ENCODE results near the gene RSPH6A. TPM values are rescaled to one million over a fixed set of nuclear protein-coding genes. Genes with fewer than 3 reads are reported as not detected.
A peak's percentile ranks its signal among the peaks of the same experiment; 100 is the strongest.

Gene RSPH6A
- polyA plus RNA-seq, 3 donors = not detected

- Histone ChIP-seq H3K79me2 (ENCODE audit: insufficient read depth, low read length) (no peaks in the 10 kb centered on the region), H3K4me2 (replicated peaks; ENCODE audit: extremely low read depth, low read length, poor library complexity, severe bottlenecking) (peak overlapping the region; percentile 87), H4K20me1 (ENCODE audit: insufficient read depth, low read length) (peaks cover 46% of the 10 kb centered on the region), H3K4me3 (replicated peaks in 1 of 3; ENCODE audit: low read depth in 2 of 3, low read length in 3 of 3) (peak overlapping the region; percentile 29 to 77 (median 49)), H3K27me3 (ENCODE audit: control insufficient read depth in 2 of 2, insufficient read depth in 2 of 2, low read length in 2 of 2) (peaks cover 53 to 92% of the 10 kb centered on the region in 2 donors), H2AFZ (ENCODE audit: insufficient read depth, low read depth, low read length, poor library complexity, severe bottlenecking) (peak overlapping the region; percentile 84), H3K9ac (ENCODE audit: insufficient read depth, low read length, poor library complexity, severe bottlenecking) (no peak overlapping the region), H3K36me3 (replicated peaks in 1 of 2; ENCODE audit: control insufficient read depth in 1 of 2, insufficient read depth in 2 of 2, low read length in 2 of 2) (no peaks in the 10 kb centered on the region), H3K9me3 (replicated peaks in 1 of 2; ENCODE audit: control insufficient read depth in 1 of 2, insufficient read depth in 1 of 2, low read length in 2 of 2) (peaks cover 6 to 20% of the 10 kb centered on the region in 2 donors), H3K27ac (ENCODE audit: low read depth in 1 of 2, low read length in 2 of 2) (no peak overlapping the region), H3K4me1 (ENCODE audit: control insufficient read depth in 1 of 2, insufficient read depth in 2 of 2, low read length in 2 of 2) (peaks cover 27 to 35% of the 10 kb centered on the region in 2 donors)
- peak overlapping the region; percentile 76 to 88 for H3K4me3 Mint-ChIP-seq
- H3K36me3 Mint-ChIP-seq = peaks cover 4 to 6% of the 10 kb centered on the region in 2 donors
- intact Hi-C loops (cut with micrococcal nuclease) = no loop called here
- peak in 2 of 3 donors; percentile 23 to 84 for DNase-seq
- TF ChIP-seq CTCF (IDR thresholded peaks at IDR 0.05) = no peak
- H3K4me1 Mint-ChIP-seq = peaks cover 22% of the 10 kb centered on the region
- peaks cover 71 to 98% (median 81%) of the 10 kb centered on the region in 3 donors for H3K27me3 Mint-ChIP-seq (ENCODE audit: low read depth in 3 of 3)
- under 1% methylated on average over 29 of the region's 33 CpGs for WGBS (ENCODE audit: insufficient coverage)
- H3K9me3 Mint-ChIP-seq = peaks cover 0 to 20% (median 12%) of the 10 kb centered on the region in 7 donors
- no peak overlapping the region for H3K27ac Mint-ChIP-seq
Measured at GRCh38 chr19:45768655-45768983, 46.5 kb downstream of the RSPH6A start.

- Histone ChIP-seq H3K36me3 (replicated peaks in 1 of 2; ENCODE audit: control insufficient read depth in 1 of 2, insufficient read depth in 2 of 2, low read length in 2 of 2) (no peaks in the 10 kb centered on the region), H3K27ac (ENCODE audit: low read depth in 1 of 2, low read length in 2 of 2) (no peak overlapping the region), H3K79me2 (ENCODE audit: insufficient read depth, low read length) (no peaks in the 10 kb centered on the region), H3K4me2 (replicated peaks; ENCODE audit: extremely low read depth, low read length, poor library complexity, severe bottlenecking) (peak overlapping the region; percentile 87), H3K27me3 (ENCODE audit: control insufficient read depth in 2 of 2, insufficient read depth in 2 of 2, low read length in 2 of 2) (peaks cover 48 to 92% of the 10 kb centered on the region in 2 donors), H3K9ac (ENCODE audit: insufficient read depth, low read length, poor library complexity, severe bottlenecking) (no peak overlapping the region), H3K9me3 (replicated peaks in 1 of 2; ENCODE audit: control insufficient read depth in 1 of 2, insufficient read depth in 1 of 2, low read length in 2 of 2) (peaks cover 6 to 15% of the 10 kb centered on the region in 2 donors), H3K4me1 (ENCODE audit: control insufficient read depth in 1 of 2, insufficient read depth in 2 of 2, low read length in 2 of 2) (peaks cover 27 to 35% of the 10 kb centered on the region in 2 donors), H3K4me3 (replicated peaks in 1 of 3; ENCODE audit: low read depth in 2 of 3, low read length in 3 of 3) (peak overlapping the region in 1 of 3 experiments; percentile 77), H2AFZ (ENCODE audit: insufficient read depth, low read depth, low read length, poor library complexity, severe bottlenecking) (peak overlapping the region; percentile 32), H4K20me1 (ENCODE audit: insufficient read depth, low read length) (peaks cover 41% of the 10 kb centered on the region)
- no peak for DNase-seq
- TF ChIP-seq CTCF (IDR thresholded peaks at IDR 0.05) = no peak
- Mint-ChIP-seq H3K27ac (no peak overlapping the region), H3K4me1 (peaks cover 22% of the 10 kb centered on the region), H3K4me3 (peak overlapping the region; percentile 53 to 71), H3K36me3 (peaks cover 4 to 6% of the 10 kb centered on the region in 2 donors), H3K27me3 (ENCODE audit: low read depth in 3 of 3) (peaks cover 67 to 98% (median 79%) of the 10 kb centered on the region in 3 donors), H3K9me3 (peaks cover 0 to 20% (median 12%) of the 10 kb centered on the region in 7 donors)
- WGBS (ENCODE audit: insufficient coverage) = 2% methylated on average over 92 of the region's 102 CpGs
- intact Hi-C loops (cut with micrococcal nuclease) = no loop called here
Measured at GRCh38 chr19:45767881-45768654, 47.0 kb downstream of the RSPH6A start.
